ENCODE data around the gene CIDEB. TPM values are rescaled to one million over a fixed set of nuclear protein-coding genes. Genes with fewer than 3 reads are reported as not detected.

The CIDEB gene
- total RNA-seq, 6 donors from 2014 or later, result 9.4 to 14.8 (median 12.8) TPM

GRCh38 chr14:24255931-24256711 is 51.7 kb downstream of the CIDEB start:
- no peak for ATAC-seq (ENCODE audit: low FRiP score in 2 of 2)
- H3K27me3 ChIP-seq, result no peaks in the 10 kb centered on the region
- TF ChIP-seq POLR2A (IDR thresholded peaks at IDR 0.05), result no peak
- TF ChIP-seq POLR2AphosphoS5 (IDR thresholded peaks at IDR 0.05), result no peak
- no peak for TF ChIP-seq CTCF (IDR thresholded peaks at IDR 0.05)
- TF ChIP-seq EP300 (IDR thresholded peaks at IDR 0.05), result no peak
- H3K36me3 ChIP-seq, result peaks cover 0 to 19% (median 9%) of the 10 kb centered on the region in 4 donors
- H3K4me1 ChIP-seq, result peaks cover 0 to 19% (median 13%) of the 10 kb centered on the region in 4 donors
- H3K27ac ChIP-seq, result no peak overlapping the region
- WGBS, 2 donors, result 90 to 93% methylated on average over 10 to 12 of the region's 12 CpGs
- no peaks in the 10 kb centered on the region for H3K9me3 ChIP-seq
- no peak for DNase-seq
- H3K4me3 ChIP-seq, result no peak overlapping the region

- Histone ChIP-seq H3K4me1 (peaks cover 0 to 19% (median 13%) of the 10 kb centered on the region in 4 donors), H3K4me3 (no peak overlapping the region), H3K36me3 (peaks cover 0 to 19% (median 9%) of the 10 kb centered on the region in 4 donors), H3K27me3 (no peaks in the 10 kb centered on the region), H3K27ac (no peak overlapping the region), H3K9me3 (no peaks in the 10 kb centered on the region)
- 91% methylated on average over 8 of the region's 8 CpGs for WGBS, 2 donors
- DNase-seq (no peak), ATAC-seq (ENCODE audit: low FRiP score in 2 of 2) (no peak)
- TF ChIP-seq POLR2AphosphoS5 (IDR thresholded peaks at IDR 0.05) (no peak), EP300 (IDR thresholded peaks at IDR 0.05) (no peak), POLR2A (IDR thresholded peaks at IDR 0.05) (no peak), CTCF (IDR thresholded peaks at IDR 0.05) (no peak)
Measured at GRCh38 chr14:24255438-24255837, 52.3 kb downstream of the CIDEB start.

Small RNAs within 50 kb of the gene (small RNA-seq; reads per million reads assigned to genes)
- gene RF00026, result 0 reads per million in 4 donors

Other genes starting within 250 kb of the CIDEB start
- gene CPNE6, start 236.4 kb downstream of the CIDEB start, total RNA-seq, result not detected
- 10 to 100 TPM; 27.2 to 70.3 (median 34.9) TPM for gene PCK2, start 213.7 kb downstream of the CIDEB start, total RNA-seq
- 100 to 1,000 TPM in 2 of 6 donors, 10 to 100 TPM in 4; 68.4 to 138 (median 95.0) TPM for gene DCAF11, start 193.2 kb downstream of the CIDEB start, total RNA-seq
- gene NRL, start 193.0 kb downstream of the CIDEB start, total RNA-seq, result 1 to 10 TPM; 2.6 to 9.8 (median 4.4) TPM
- gene FITM1, start 177.3 kb downstream of the CIDEB start, total RNA-seq, result under 1 TPM in 4 of 6 donors, not detected in 2; 0.63 to 0.89 (median 0.82) TPM
- 100 to 1,000 TPM in 5 of 6 donors, 10 to 100 TPM in 1; 56.6 to 206 (median 142) TPM for gene PSME1, start 171.8 kb downstream of the CIDEB start, total RNA-seq
- 10 to 100 TPM in 5 of 6 donors, 1 to 10 TPM in 1; 8.6 to 13.8 (median 12.0) TPM for gene EMC9, start 166.4 kb downstream of the CIDEB start, total RNA-seq
- gene PSME2, start 161.4 kb downstream of the CIDEB start, total RNA-seq, result 100 to 1,000 TPM in 3 of 6 donors, 10 to 100 TPM in 3; 58.5 to 144 (median 84.4) TPM
- gene RNF31, start 160.5 kb downstream of the CIDEB start, total RNA-seq, result 100 to 1,000 TPM in 2 of 6 donors, 10 to 100 TPM in 4; 52.1 to 173 (median 63.9) TPM
- 100 to 1,000 TPM in 3 of 6 donors, 10 to 100 TPM in 3; 78.2 to 192 (median 107) TPM for gene IRF9, start 146.7 kb downstream of the CIDEB start, total RNA-seq
- 10 to 100 TPM; 16.0 to 76.5 (median 29.4) TPM for gene REC8, start 135.9 kb downstream of the CIDEB start, total RNA-seq
- gene IPO4, start 119.2 kb downstream of the CIDEB start, total RNA-seq, result 10 to 100 TPM; 20.8 to 50.3 (median 35.2) TPM
- 10 to 100 TPM; 15.7 to 75.4 (median 53.8) TPM for gene TM9SF1, start 112.5 kb downstream of the CIDEB start, total RNA-seq
- 1 to 10 TPM in 1 of 6 donors, not detected in 5; 1.3 TPM for gene TSSK4, start 102.3 kb downstream of the CIDEB start, total RNA-seq
- gene CHMP4A, start 94.5 kb downstream of the CIDEB start, total RNA-seq, result 100 to 1,000 TPM in 1 of 6 donors, 10 to 100 TPM in 5; 39.9 to 112 (median 61.5) TPM
- gene MDP1, start 91.9 kb downstream of the CIDEB start, total RNA-seq, result 10 to 100 TPM in 4 of 6 donors, 1 to 10 TPM in 2; 8.1 to 21.1 (median 12.7) TPM
- gene NEDD8, start 75.6 kb downstream of the CIDEB start, total RNA-seq, result 100 to 1,000 TPM in 4 of 6 donors, 10 to 100 TPM in 2; 39.8 to 144 (median 121) TPM
- gene GMPR2, start 75.0 kb downstream of the CIDEB start, total RNA-seq, result 10 to 100 TPM; 26.2 to 76.9 (median 47.2) TPM
- gene TINF2, start 65.4 kb downstream of the CIDEB start, total RNA-seq, result 100 to 1,000 TPM in 1 of 6 donors, 10 to 100 TPM in 5; 46.1 to 109 (median 86.4) TPM
- gene TGM1, start 44.8 kb downstream of the CIDEB start, total RNA-seq, result 10 to 100 TPM in 4 of 6 donors, 1 to 10 TPM in 2; 9.1 to 29.2 (median 11.1) TPM
- 100 to 1,000 TPM in 1 of 6 donors, 10 to 100 TPM in 5; 22.7 to 125 (median 58.9) TPM for gene RABGGTA, start 36.4 kb downstream of the CIDEB start, total RNA-seq
- gene DHRS1, start 8.2 kb downstream of the CIDEB start, total RNA-seq, result 10 to 100 TPM; 23.0 to 60.3 (median 32.8) TPM
- gene NOP9, start 8.1 kb downstream of the CIDEB start, total RNA-seq, result 10 to 100 TPM; 13.3 to 31.4 (median 22.6) TPM
- gene LTB4R2, start 2.2 kb upstream of the CIDEB start, total RNA-seq, result 10 to 100 TPM in 4 of 6 donors, 1 to 10 TPM in 2; 6.2 to 49.2 (median 10.9) TPM
- gene LTB4R, start 3.5 kb upstream of the CIDEB start, total RNA-seq, result 10 to 100 TPM; 11.1 to 71.2 (median 17.7) TPM
- 100 to 1,000 TPM in 2 of 6 donors, 10 to 100 TPM in 4; 22.4 to 159 (median 43.7) TPM for gene ADCY4, start 27.1 kb upstream of the CIDEB start, total RNA-seq
- gene RIPK3, start 32.0 kb upstream of the CIDEB start, total RNA-seq, result 10 to 100 TPM; 16.1 to 92.2 (median 29.1) TPM
- 10 to 100 TPM in 5 of 6 donors, 1 to 10 TPM in 1; 8.5 to 98.5 (median 42.1) TPM for gene NFATC4, start 60.2 kb upstream of the CIDEB start, total RNA-seq
- gene NYNRIN, start 91.0 kb upstream of the CIDEB start, total RNA-seq, result 10 to 100 TPM in 5 of 6 donors, 1 to 10 TPM in 1; 5.5 to 18.7 (median 14.4) TPM
- gene CBLN3, start 121.7 kb upstream of the CIDEB start, total RNA-seq, result 1 to 10 TPM; 1.1 to 4.2 (median 3.1) TPM
- gene KHNYN, start 122.0 kb upstream of the CIDEB start, total RNA-seq, result 100 to 1,000 TPM in 1 of 6 donors, 10 to 100 TPM in 5; 43.9 to 136 (median 66.4) TPM
- 10 to 100 TPM; 34.9 to 88.0 (median 52.6) TPM for gene SDR39U1, start 134.8 kb upstream of the CIDEB start, total RNA-seq
- 1 to 10 TPM in 1 of 6 donors, under 1 TPM in 1, not detected in 4; 0.37 to 1.8 TPM for gene CMA1, start 200.3 kb upstream of the CIDEB start, total RNA-seq